ENCODE measurements around the gene HOXB1. TPM values are rescaled to one million over a fixed set of nuclear protein-coding genes. Genes with fewer than 3 reads are reported as not detected.

The HOXB1 gene
- total and polyA plus RNA-seq, 2 donors (not counting 3 experiments of a cell fraction or from before 2014, with no cell fraction given): not detected

- CTCF ChIA-PET: interaction anchor here (0.8 to 1.9 kb wide), 4 partner anchors 8 to 164 kb away, joined by 3 to 12 read pairs (median 4); no protein-coding TSS in a partner anchor
- dilution Hi-C loops (cut with MboI; ENCODE audit: extremely low pct_ligation_motif_present, low sequenced_read_pairs): no loop called here
- intact Hi-C loops (cut with micrococcal nuclease): no loop called here
- Histone ChIP-seq H3K27ac (ENCODE audit: insufficient read depth, low read depth, low read length) (no peak overlapping the region), H3K4me3 (replicated peaks in 1 of 3; ENCODE audit: insufficient read depth in 1 of 3, low read depth in 1 of 3, low read length in 3 of 3) (no peak overlapping the region), H2AFZ (ENCODE audit: low read depth, low read length) (no peak overlapping the region), H4K20me1 (replicated peaks; ENCODE audit: control insufficient read depth, extremely low read depth, insufficient read depth, low read length) (no peaks in the 10 kb centered on the region), H3K4me2 (ENCODE audit: insufficient read depth, low read length) (no peak overlapping the region), H3K9ac (replicated peaks; ENCODE audit: extremely low read depth, insufficient read depth, low read length) (no peak overlapping the region), H3K36me3 (ENCODE audit: control insufficient read depth in 2 of 2, extremely low read depth in 1 of 2, insufficient read depth in 2 of 2, low read length in 2 of 2) (no peaks in the 10 kb centered on the region), H3K9me1 (replicated peaks; ENCODE audit: control insufficient read depth, extremely low read depth, insufficient read depth, low read length) (no peaks in the 10 kb centered on the region), H3K9me3 (replicated peaks; ENCODE audit: control insufficient read depth, insufficient read depth, low read length) (no peaks in the 10 kb centered on the region), H3K79me2 (ENCODE audit: control insufficient read depth, insufficient read depth, low read length) (no peaks in the 10 kb centered on the region), H3K4me1 (ENCODE audit: control insufficient read depth, extremely low read depth, insufficient read depth, low read length) (no peaks in the 10 kb centered on the region), H3K27me3 (ENCODE audit: control insufficient read depth in 2 of 2, insufficient read depth in 2 of 2, low read length in 2 of 2) (peaks cover 3 to 10% of the 10 kb centered on the region in 2 experiments)
- FAIRE-seq: no peak
- POLR2A ChIA-PET: no interaction called here
- no TSS peak for BruUV-seq (replicated peaks)
- DNase-seq (ENCODE audit: low read depth, low spot score): no peak
- TF ChIP-seq MAX (IDR thresholded peaks at IDR 0.05; ENCODE audit: insufficient read depth, insufficient read length) (no peak), CTCF (IDR thresholded peaks at IDR 0.05; ENCODE audit: extremely low read depth in 1 of 2, insufficient read depth in 1 of 2, low read depth in 1 of 2, low read length in 2 of 2) (no peak), JUN (IDR thresholded peaks at IDR 0.05; ENCODE audit: borderline replicate concordance, insufficient read depth, insufficient read length, low read depth) (no peak), FOS (IDR thresholded peaks at IDR 0.05; ENCODE audit: borderline replicate concordance, insufficient read depth, low read length) (no peak), POLR2AphosphoS5 (IDR thresholded peaks at IDR 0.05; ENCODE audit: insufficient read depth, low read depth, low read length) (no peak), GATA2 (IDR thresholded peaks at IDR 0.05; ENCODE audit: insufficient read depth, insufficient read length, low read depth, low read length) (no peak), POLR2A (IDR thresholded peaks at IDR 0.05; ENCODE audit: low read depth, low read length) (no peak), MYC (IDR thresholded peaks at IDR 0.05; ENCODE audit: low read depth, low read length) (no peak), EZH2 (IDR thresholded peaks at IDR 0.05; ENCODE audit: borderline replicate concordance, low read depth, low read length, severe bottlenecking) (no peak)
Observed at GRCh38 chr17:48499735-48500434, 30.9 kb downstream of the HOXB1 start.
